BLaER1 (cell line): ENCODE results near the gene PCDHGC5.

Source experiments
- H3K27ac ChIP-seq: shearing (Covaris generic); formaldehyde crosslinking; 2 replicates; pipeline ENCODE4 v1.8.1; 2022
- H3K27me3 ChIP-seq: shearing (Covaris generic); formaldehyde crosslinking; 2 replicates; pipeline ENCODE4 v1.8.1; 2022
- H3K36me3 ChIP-seq: shearing (Covaris generic); formaldehyde crosslinking; 2 replicates; pipeline ENCODE4 v1.8.1; 2022
- H3K4me1 ChIP-seq: shearing (Covaris generic); formaldehyde crosslinking; 2 replicates; pipeline ENCODE4 v1.8.1; 2022
- H3K4me2 ChIP-seq: shearing (Covaris generic); formaldehyde crosslinking; 2 replicates; pipeline ENCODE4 v1.8.1; 2022
- H3K4me3 ChIP-seq: shearing (Covaris generic); formaldehyde crosslinking; 2 replicates; pipeline ENCODE4 v1.8.1; 2022
- H3K9ac ChIP-seq: shearing (Covaris generic); formaldehyde crosslinking; 2 replicates; pipeline ENCODE4 v1.8.1; 2022
- H3K9me3 ChIP-seq: shearing (Covaris generic); formaldehyde crosslinking; 2 replicates; pipeline ENCODE4 v1.8.1; 2022
- H4K20me1 ChIP-seq: shearing (Covaris generic); formaldehyde crosslinking; 2 replicates; pipeline ENCODE4 v1.8.1; 2022
- Cebpa-rat ChIP-seq: shearing (Covaris generic); IDR thresholded peaks from 2 replicates; pipeline ENCODE4 v1.8.1; 2022

The PCDHGC5 gene

DNA sequence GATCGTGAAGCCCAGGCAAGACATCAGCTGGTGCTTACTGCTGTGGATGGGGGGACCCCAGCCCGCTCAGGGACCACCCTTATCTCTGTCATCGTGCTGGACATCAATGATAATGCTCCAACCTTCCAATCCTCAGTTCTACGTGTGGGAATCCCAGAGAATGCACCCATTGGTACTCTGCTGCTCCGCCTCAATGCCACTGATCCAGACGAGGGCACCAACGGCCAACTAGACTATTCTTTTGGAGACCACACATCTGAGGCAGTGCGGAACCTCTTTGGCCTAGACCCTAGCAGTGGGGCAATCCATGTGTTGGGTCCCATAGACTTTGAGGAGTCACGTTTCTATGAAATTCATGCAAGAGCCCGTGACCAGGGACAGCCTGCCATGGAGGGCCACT is 960 bp downstream of the PCDHGC5 start:
- no peak overlapping the region for H3K4me3 ChIP-seq
- H3K36me3 ChIP-seq, result peaks cover 40% of the 10 kb centered on the region
- H3K27ac ChIP-seq, result no peak overlapping the region
- H3K4me2 ChIP-seq, result peak overlapping the region; percentile 96
- no peaks in the 10 kb centered on the region for H3K27me3 ChIP-seq
- H4K20me1 ChIP-seq, result peaks cover 11% of the 10 kb centered on the region; the same call in 1 of the 2 replicates
- TF ChIP-seq Cebpa-rat, result no peak
- H3K9me3 ChIP-seq, result 0 out of 2 replicates have a peak, but pooled peaks cover 8% of the 10 kb centered on the region
- H3K9ac ChIP-seq, result no peak overlapping the region; the same call in 1 of the 2 replicates
- H3K4me1 ChIP-seq, result peaks cover 99% of the 10 kb centered on the region

DNA sequence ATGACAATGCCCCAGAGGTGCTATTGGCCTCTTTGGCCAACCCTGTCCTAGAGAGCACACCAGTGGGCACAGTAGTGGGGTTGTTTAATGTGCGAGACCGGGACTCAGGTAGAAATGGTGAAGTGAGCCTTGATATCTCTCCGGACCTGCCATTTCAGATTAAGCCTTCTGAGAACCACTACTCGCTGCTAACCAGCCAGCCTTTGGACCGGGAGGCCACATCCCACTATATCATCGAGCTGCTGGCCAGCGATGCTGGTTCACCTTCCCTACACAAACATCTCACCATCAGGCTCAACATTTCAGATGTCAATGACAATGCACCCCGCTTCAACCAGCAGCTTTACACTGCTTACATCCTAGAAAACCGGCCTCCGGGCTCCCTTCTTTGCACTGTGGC is 1.4 kb downstream of the PCDHGC5 start:
- no peak for TF ChIP-seq Cebpa-rat
- Histone ChIP-seq H3K4me1 (peaks cover 100% of the 10 kb centered on the region), H3K4me2 (peak overlapping the region; percentile 96), H3K36me3 (peaks cover 40% of the 10 kb centered on the region), H3K27ac (no peak overlapping the region), H3K9me3 (0 out of 2 replicates have a peak, but pooled peaks cover 8% of the 10 kb centered on the region), H4K20me1 (peaks cover 10% of the 10 kb centered on the region; the same call in 1 of the 2 replicates), H3K27me3 (no peaks in the 10 kb centered on the region), H3K9ac (no peak overlapping the region), H3K4me3 (no peak overlapping the region)

DNA sequence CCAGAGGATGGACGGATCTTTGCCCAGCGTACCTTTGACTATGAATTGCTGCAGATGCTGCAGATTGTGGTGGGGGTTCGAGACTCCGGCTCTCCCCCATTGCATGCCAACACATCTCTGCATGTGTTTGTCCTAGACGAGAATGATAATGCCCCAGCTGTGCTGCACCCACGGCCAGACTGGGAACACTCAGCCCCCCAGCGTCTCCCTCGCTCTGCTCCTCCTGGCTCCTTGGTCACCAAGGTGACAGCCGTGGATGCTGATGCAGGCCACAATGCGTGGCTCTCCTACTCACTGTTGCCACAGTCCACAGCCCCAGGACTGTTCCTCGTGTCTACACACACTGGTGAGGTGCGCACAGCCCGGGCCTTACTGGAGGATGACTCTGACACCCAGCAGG is 1.9 kb downstream of the PCDHGC5 start:
- peak overlapping the region; percentile 68 for H3K4me3 ChIP-seq
- peak overlapping the region; percentile 96 for H3K4me2 ChIP-seq
- H3K27ac ChIP-seq, result no peak overlapping the region; the same call in 1 of the 2 replicates
- H3K9me3 ChIP-seq, result 0 out of 2 replicates have a peak, but pooled peaks cover 8% of the 10 kb centered on the region
- H3K9ac ChIP-seq, result peak overlapping the region; percentile 88; the same call in 1 of the 2 replicates
- H3K4me1 ChIP-seq, result peaks cover 100% of the 10 kb centered on the region
- peaks cover 5% of the 10 kb centered on the region; the same call in 1 of the 2 replicates for H4K20me1 ChIP-seq
- H3K27me3 ChIP-seq, result no peaks in the 10 kb centered on the region
- no peak for TF ChIP-seq Cebpa-rat
- peaks cover 37% of the 10 kb centered on the region for H3K36me3 ChIP-seq

DNA sequence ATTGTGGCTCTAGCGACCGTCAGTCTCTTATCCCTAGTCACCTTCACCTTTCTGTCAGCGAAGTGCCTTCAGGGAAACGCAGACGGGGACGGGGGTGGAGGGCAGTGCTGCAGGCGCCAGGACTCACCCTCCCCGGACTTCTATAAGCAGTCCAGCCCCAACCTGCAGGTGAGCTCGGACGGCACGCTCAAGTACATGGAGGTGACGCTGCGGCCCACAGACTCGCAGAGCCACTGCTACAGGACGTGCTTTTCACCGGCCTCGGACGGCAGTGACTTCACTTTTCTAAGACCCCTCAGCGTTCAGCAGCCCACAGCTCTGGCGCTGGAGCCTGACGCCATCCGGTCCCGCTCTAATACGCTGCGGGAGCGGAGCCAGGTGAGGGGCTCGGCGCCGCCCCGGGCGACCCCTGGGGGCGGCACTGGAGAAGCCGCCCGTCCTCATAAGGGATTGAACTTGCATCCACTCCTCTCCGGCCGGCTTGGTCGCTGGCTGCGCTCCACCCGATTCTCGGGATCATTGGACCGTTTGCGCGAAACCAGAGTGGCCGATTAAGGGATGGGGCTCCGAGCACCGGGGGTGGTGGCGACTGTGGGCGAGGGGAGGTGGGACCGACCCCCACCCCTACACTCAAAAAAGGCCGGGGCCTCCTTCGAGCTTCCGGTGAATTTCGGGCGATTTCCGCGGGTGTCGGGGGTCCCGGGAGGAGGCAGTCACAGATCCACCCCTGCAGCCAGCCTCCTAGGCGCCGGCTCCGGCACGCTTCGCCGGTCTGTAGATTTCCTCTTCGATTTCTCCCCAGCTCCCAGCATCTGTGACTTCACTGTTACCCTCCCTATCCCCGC is 2.7 kb downstream of the PCDHGC5 start:
- H3K9me3 ChIP-seq, result 0 out of 2 replicates have a peak, but pooled peaks cover 4% of the 10 kb centered on the region
- peak overlapping the region; percentile 96 for H3K4me2 ChIP-seq
- peaks cover 30% of the 10 kb centered on the region for H3K36me3 ChIP-seq
- H3K4me1 ChIP-seq, result peaks cover 100% of the 10 kb centered on the region
- TF ChIP-seq Cebpa-rat, result no peak
- no peaks in the 10 kb centered on the region for H4K20me1 ChIP-seq
- H3K4me3 ChIP-seq, result peak overlapping the region; percentile 68
- H3K9ac ChIP-seq, result peak overlapping the region; percentile 88
- H3K27me3 ChIP-seq, result no peaks in the 10 kb centered on the region
- H3K27ac ChIP-seq, result peak overlapping the region; percentile 96

DNA sequence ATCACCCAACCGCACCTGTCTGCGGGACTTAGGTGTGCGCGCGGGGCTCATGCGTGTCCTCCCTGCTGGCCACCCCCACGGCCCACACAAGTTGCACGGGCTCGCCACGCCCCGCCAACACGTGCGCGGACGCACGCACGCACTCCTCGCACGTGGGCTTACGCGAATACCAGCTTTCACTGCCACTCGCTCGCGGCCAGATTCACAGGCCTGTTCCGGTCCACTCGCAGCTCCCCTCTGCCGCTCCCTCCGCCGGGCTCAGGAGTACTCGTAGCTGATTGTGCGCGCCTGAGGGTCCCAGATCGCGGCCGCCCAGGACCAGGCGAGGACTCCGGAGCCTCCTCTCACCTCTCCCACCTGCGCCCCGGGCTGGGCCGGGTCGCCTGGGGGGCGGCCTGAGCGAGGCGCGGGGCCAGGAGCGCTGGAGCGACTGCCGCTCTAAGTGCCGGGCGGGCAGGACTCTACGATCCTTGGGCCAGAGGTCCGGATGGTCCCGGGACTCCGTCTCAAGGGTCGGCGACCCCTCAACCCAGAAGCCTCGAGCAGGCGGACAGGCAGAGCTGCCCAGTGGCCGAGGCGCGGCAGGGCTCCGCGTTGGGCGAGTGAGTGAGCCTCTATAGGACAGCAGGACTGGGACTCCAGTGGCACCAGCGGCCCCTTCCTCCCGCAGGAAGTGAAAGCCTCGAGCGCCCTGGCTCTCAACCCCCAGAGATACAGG is 3.4 kb downstream of the PCDHGC5 start:
- Histone ChIP-seq H3K27ac (peak overlapping the region; percentile 96), H3K9me3 (no peaks in the 10 kb centered on the region), H3K4me1 (peaks cover 100% of the 10 kb centered on the region), H3K9ac (peak overlapping the region; percentile 88), H3K36me3 (peaks cover 22% of the 10 kb centered on the region), H4K20me1 (no peaks in the 10 kb centered on the region), H3K4me3 (peak overlapping the region; percentile 68), H3K4me2 (peak overlapping the region; percentile 96), H3K27me3 (no peaks in the 10 kb centered on the region)
- no peak for TF ChIP-seq Cebpa-rat

DNA sequence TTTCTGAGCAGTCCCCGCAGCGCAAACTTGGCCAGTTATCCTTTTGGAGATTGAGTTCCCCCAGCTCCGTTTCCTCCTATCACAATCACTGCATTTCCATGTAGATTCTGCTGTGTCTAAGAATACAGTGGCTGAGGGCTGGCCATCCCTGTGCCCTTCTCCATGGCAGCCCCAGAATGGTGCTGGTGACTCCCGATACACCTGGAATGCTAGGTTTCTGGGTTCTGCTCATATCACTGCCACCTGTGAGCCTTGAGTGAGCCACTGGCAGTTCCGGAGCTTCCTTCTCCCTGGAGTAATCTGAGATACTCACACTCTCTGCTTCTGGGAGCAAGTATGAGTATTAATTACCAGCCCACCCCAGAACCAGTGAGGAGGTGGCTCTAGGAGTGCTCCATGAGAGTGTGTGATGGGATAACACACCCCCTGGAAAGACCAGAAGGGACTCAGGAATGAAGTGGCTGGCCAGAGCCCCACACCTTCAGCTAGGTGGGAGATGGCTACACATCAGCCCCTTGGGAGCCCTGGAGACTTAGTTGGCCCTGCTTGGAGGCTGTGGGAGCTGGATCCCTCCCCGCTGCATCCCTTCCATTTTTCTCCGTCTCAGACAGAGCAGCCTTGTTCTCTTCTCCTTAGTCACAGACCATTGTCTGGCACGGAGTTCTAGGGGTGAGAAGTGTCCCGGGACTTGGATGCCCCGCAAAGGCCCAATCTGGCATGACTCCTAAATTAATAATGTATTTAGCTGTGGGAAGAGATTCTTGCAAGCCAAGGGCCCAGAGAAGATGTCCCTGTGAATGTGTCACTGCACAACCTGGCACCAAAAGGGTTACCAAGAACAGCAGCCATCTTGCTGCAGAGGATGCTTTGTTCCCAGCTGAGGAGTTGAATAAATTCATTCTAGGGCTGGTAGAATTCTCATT is 4.9 kb downstream of the PCDHGC5 start:
- H3K27me3 ChIP-seq, result no peaks in the 10 kb centered on the region
- peak overlapping the region; percentile 96 for H3K27ac ChIP-seq
- no peak for TF ChIP-seq Cebpa-rat
- H4K20me1 ChIP-seq, result no peaks in the 10 kb centered on the region
- H3K4me2 ChIP-seq, result peak overlapping the region; percentile 96
- H3K9me3 ChIP-seq, result no peaks in the 10 kb centered on the region
- H3K36me3 ChIP-seq, result peaks cover 26% of the 10 kb centered on the region
- peaks cover 98% of the 10 kb centered on the region for H3K4me1 ChIP-seq
- peak overlapping the region; percentile 68; the same call in 1 of the 2 replicates for H3K4me3 ChIP-seq
- H3K9ac ChIP-seq, result peak overlapping the region; percentile 88

DNA sequence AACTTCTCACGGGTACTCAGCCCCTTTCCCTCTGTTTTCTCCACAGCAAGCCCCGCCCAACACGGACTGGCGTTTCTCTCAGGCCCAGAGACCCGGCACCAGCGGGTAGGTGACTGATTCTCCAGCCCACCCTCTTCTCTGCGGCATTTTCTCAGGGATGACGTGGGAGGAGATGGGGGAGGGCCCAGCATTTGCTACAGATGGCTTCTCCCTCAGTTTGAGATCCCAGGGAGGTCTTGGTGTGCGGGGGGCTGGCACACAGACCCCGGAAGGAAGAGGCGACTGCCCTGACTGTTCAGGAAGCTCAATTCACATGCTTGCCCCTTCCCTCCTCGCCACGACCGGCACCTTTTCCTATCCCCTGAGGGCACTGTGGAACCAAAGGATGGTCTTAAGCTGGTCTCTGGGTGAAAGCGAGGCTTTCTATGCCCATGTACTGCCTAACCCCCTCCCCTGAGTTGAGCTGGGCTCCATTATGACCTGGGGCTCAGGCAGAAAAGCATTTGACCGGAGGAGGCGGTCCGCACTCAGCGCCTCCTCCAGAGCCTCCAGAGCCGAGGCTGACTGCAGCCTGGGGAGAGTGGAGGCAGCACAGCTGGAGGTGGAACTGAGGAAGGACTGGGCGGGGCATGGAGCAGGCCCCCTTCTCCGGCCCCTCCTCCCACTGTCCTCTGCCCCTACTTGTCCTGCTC is 6.0 kb downstream of the PCDHGC5 start:
- Histone ChIP-seq H3K9ac (peak overlapping the region; percentile 88), H3K27ac (peak overlapping the region; percentile 96)

DNA sequence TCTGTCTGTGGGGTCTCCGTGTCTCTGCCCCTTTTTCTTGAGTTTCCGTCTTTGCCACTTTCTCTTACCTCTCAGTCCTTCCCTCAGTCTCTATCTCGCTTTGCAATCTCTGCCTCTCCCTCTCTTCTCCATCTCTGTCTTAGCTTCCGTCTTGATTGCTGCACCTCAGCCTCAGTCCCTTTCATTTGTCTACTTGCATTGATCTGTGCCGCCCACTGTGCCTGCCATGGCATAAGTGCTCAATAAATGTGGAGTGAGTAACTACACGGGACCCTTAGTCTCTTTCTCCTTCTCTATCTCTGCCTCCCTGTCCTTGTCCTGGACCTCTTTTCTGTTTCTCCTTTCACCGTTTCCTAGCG is 6.6 kb downstream of the PCDHGC5 start:
- TF ChIP-seq Cebpa-rat, result no peak
- H3K4me2 ChIP-seq, result peak overlapping the region; percentile 96

More for the DNA sequence above, 6.0 kb downstream of the PCDHGC5 start:
- peaks cover 21% of the 10 kb centered on the region for H3K36me3 ChIP-seq
- H3K4me1 ChIP-seq, result peaks cover 91% of the 10 kb centered on the region
- no peaks in the 10 kb centered on the region for H3K9me3 ChIP-seq
- peak overlapping the region; percentile 68 for H3K4me3 ChIP-seq
- no peaks in the 10 kb centered on the region for H3K27me3 ChIP-seq
- TF ChIP-seq Cebpa-rat, result no peak
- no peaks in the 10 kb centered on the region for H4K20me1 ChIP-seq
- H3K4me2 ChIP-seq, result peak overlapping the region; percentile 96

More for the DNA sequence above, 6.6 kb downstream of the PCDHGC5 start:
- Histone ChIP-seq H3K36me3 (peaks cover 20% of the 10 kb centered on the region), H3K9me3 (no peaks in the 10 kb centered on the region), H4K20me1 (no peaks in the 10 kb centered on the region), H3K27ac (peak overlapping the region; percentile 96), H3K4me1 (peaks cover 86% of the 10 kb centered on the region), H3K27me3 (no peaks in the 10 kb centered on the region), H3K4me3 (peak overlapping the region; percentile 68), H3K9ac (peak overlapping the region; percentile 88)
